Endodermal cell (in vitro differentiated cells): ENCODE results near the gene FKBP14. TPM values are rescaled to one million over a fixed set of nuclear protein-coding genes. Genes with fewer than 3 reads are reported as not detected.
A peak's percentile ranks its signal among the peaks of the same experiment; 100 is the strongest.

Experiments
- DNase-seq: peaks from one replicate; pipeline ENCODE4 v3.0.0-alpha.2; 2017
- H3K27ac ChIP-seq: 2 replicates; pipeline ENCODE4 v1.5.1; 2013; ENCODE audit warnings: mild to moderate bottlenecking, low read depth, low read length, moderate library complexity
- H3K27me3 ChIP-seq: 2 replicates; pipeline ENCODE4 v1.6.1; 2013; ENCODE audit warnings: mild to moderate bottlenecking, low read length, moderate library complexity; ENCODE audit not compliant: insufficient read depth, control insufficient read depth, poor library complexity, severe bottlenecking
- H3K36me3 ChIP-seq: 2 replicates; pipeline ENCODE4 v1.7.0; 2013; ENCODE audit warnings: mild to moderate bottlenecking, low read length, moderate library complexity; ENCODE audit not compliant: control insufficient read depth, insufficient read depth
- H3K4me1 ChIP-seq: one replicate; pipeline ENCODE4 v1.7.0; 2013; ENCODE audit warnings: low read length; ENCODE audit not compliant: control insufficient read depth, insufficient read depth
- H3K4me3 ChIP-seq: 2 replicates; pipeline ENCODE4 v1.5.1; 2013; ENCODE audit warnings: mild to moderate bottlenecking, low read length, moderate library complexity
- H3K9ac ChIP-seq: 2 replicates; pipeline ENCODE4 v1.6.1; 2013; ENCODE audit warnings: mild to moderate bottlenecking, low read length, moderate library complexity; ENCODE audit not compliant: poor library complexity, severe bottlenecking; ENCODE audit errors: extremely low read depth
- H3K9me3 ChIP-seq: 2 replicates; pipeline ENCODE4 v1.6.1; 2013; ENCODE audit warnings: mild to moderate bottlenecking, low read length, moderate library complexity; ENCODE audit not compliant: control insufficient read depth
- H3K27ac Mint-ChIP-seq: 2 replicates; pipeline ENCODE4 v1.8.0; 2020; ENCODE audit warnings: mixed read lengths
- H3K27me3 Mint-ChIP-seq: 2 replicates; pipeline ENCODE4 v1.8.0; 2021; ENCODE audit warnings: mild to moderate bottlenecking, mixed read lengths; ENCODE audit not compliant: insufficient read depth
- H3K36me3 Mint-ChIP-seq: 2 replicates; pipeline ENCODE4 v1.8.0; 2020; ENCODE audit warnings: low read depth, mixed read lengths
- H3K4me1 Mint-ChIP-seq: 2 replicates; pipeline ENCODE4 v1.8.0; 2020; ENCODE audit warnings: mixed read lengths
- H3K4me3 Mint-ChIP-seq: 2 replicates; pipeline ENCODE4 v1.8.0; 2020; ENCODE audit warnings: mild to moderate bottlenecking, moderate library complexity, mixed read lengths
- H3K9me3 Mint-ChIP-seq: 2 replicates; pipeline ENCODE4 v1.8.0; 2020; ENCODE audit warnings: mild to moderate bottlenecking, mixed read lengths
- CTCF ChIP-seq: fragments of 200-600 bp; sonication (generic); conservative IDR thresholded peaks from 2 replicates; pipeline ENCODE4 v1.5.0; 2021; ENCODE audit warnings: antibody characterized with exemption, mild to moderate bottlenecking
- WGBS, 2 experiments: methylation state at CpG; one replicate each; pipeline versions ENCODE4 v1.1.5 to v1.1.7; 2013; ENCODE audit warnings: missing lambda C conversion rate in 2 of 2, mixed read lengths in 1 of 2; ENCODE audit not compliant: insufficient coverage in 1 of 2, insufficient read length in 1 of 2; 5-methylcytosine and 5-hydroxymethylcytosine counted together
- total RNA-seq, 2 donors: library from RNA; stranded (reverse); fragmentation: NEBNext Ultra II Directional in 1 of 2; extraction: Animal tissue kit (Norgen Biotek cat#: 25700) in 1 of 2; gene quantifications; 2 replicates in 1 of 2; 3 replicates in 1 of 2; pipeline ENCODE4 v1.2.1, GENCODE V29; 2021

FKBP14 gene
- total RNA-seq, 2 donors from 2014 or later, result 15.1 to 24.8 TPM

- no peak for TF ChIP-seq CTCF
- H3K4me1 Mint-ChIP-seq, result peaks cover 9% of the 10 kb centered on the region
- no peak for DNase-seq
Observed at GRCh38 chr7:29980151-29980550, 46.4 kb downstream of the FKBP14 start.

GRCh38 chr7:29977886-29978651 is 48.4 kb downstream of the FKBP14 start:
- Histone ChIP-seq H3K9me3 (no peaks in the 10 kb centered on the region), H3K4me3 (no peak overlapping the region), H3K4me1 (peaks cover 4% of the 10 kb centered on the region), H3K27ac (peak overlapping the region; percentile 81), H3K27me3 (no peaks in the 10 kb centered on the region), H3K36me3 (peaks cover 15% of the 10 kb centered on the region), H3K9ac (no peak overlapping the region)
- no peak overlapping the region for H3K4me3 Mint-ChIP-seq
- H3K27me3 Mint-ChIP-seq, result no peaks in the 10 kb centered on the region
- H3K27ac Mint-ChIP-seq, result peak overlapping the region; percentile 13
- WGBS, 2 experiments, result 69 to 94% methylated on average over 4 to 8 of the region's 8 CpGs
- peaks cover 5% of the 10 kb centered on the region for H3K36me3 Mint-ChIP-seq
- peak; percentile 89 for DNase-seq
- H3K9me3 Mint-ChIP-seq, result no peaks in the 10 kb centered on the region
- peaks cover 9% of the 10 kb centered on the region for H3K4me1 Mint-ChIP-seq
- peak; percentile 78 for TF ChIP-seq CTCF

More at GRCh38 chr7:29980151-29980550, 46.4 kb downstream of the FKBP14 start:
- H3K27me3 ChIP-seq, result no peaks in the 10 kb centered on the region
- no peaks in the 10 kb centered on the region for H3K27me3 Mint-ChIP-seq
- H3K9me3 Mint-ChIP-seq, result no peaks in the 10 kb centered on the region
- no peak overlapping the region for H3K4me3 ChIP-seq
- H3K4me1 ChIP-seq, result peaks cover 4% of the 10 kb centered on the region
- peaks cover 12% of the 10 kb centered on the region for H3K36me3 Mint-ChIP-seq
- no peak overlapping the region for H3K27ac Mint-ChIP-seq
- H3K9me3 ChIP-seq, result no peaks in the 10 kb centered on the region
- no peak overlapping the region for H3K27ac ChIP-seq
- no peak overlapping the region for H3K4me3 Mint-ChIP-seq
- H3K36me3 ChIP-seq, result peaks cover 16% of the 10 kb centered on the region
- no peak overlapping the region for H3K9ac ChIP-seq

DNA sequence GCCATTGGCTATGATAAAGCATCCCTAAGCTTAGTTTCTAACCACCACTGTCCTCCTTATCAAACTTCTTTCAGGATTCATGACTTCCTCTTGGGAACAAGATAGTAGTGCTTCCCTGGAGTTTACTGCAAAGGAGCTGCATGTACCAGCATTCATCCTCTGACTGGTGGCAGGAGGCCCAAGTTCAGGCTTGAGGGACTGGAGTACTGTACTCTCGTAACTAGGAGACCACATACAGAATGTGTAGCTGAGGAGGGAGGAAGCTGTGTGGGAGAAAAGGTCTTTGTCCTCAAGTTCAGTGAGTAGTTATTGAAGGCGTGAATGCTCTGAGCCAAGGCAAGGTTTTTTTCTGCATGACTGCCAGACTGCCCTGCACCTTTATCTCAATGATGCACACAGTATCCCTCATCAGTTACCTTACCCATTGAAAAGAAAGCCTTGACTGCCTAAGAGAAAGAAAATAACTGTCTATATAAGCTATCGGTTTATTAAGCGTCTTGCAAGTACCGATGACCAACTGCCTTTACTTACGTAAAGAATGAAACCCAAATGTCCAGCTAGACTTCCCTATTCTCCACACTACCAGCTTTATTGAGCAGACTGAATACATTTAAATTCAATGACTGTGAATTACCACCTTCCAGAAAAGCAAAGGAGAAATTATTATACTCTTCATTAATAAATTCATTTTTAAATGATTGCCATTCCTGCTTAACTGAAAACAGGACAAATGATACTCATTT is 49.7 kb downstream of the FKBP14 start:
- Histone ChIP-seq H3K4me3 (no peak overlapping the region), H3K4me1 (peaks cover 4% of the 10 kb centered on the region), H3K36me3 (peaks cover 15% of the 10 kb centered on the region), H3K9me3 (no peaks in the 10 kb centered on the region), H3K9ac (no peak overlapping the region), H3K27ac (peak overlapping the region; percentile 81), H3K27me3 (no peaks in the 10 kb centered on the region)
- H3K27ac Mint-ChIP-seq, result no peak overlapping the region
- DNase-seq, result no peak
- peaks cover 9% of the 10 kb centered on the region for H3K4me1 Mint-ChIP-seq
- TF ChIP-seq CTCF, result no peak
- peaks cover 5% of the 10 kb centered on the region for H3K36me3 Mint-ChIP-seq
- H3K4me3 Mint-ChIP-seq, result no peak overlapping the region
- no peaks in the 10 kb centered on the region for H3K9me3 Mint-ChIP-seq
- 93 to 97% methylated on average over 4 to 6 of the region's 6 CpGs for WGBS, 2 experiments
- no peaks in the 10 kb centered on the region for H3K27me3 Mint-ChIP-seq
